Activated naive CD8-positive, alpha-beta T cell (primary cell): ENCODE results near the gene TSPAN18.

Source experiments
- H3K27ac Mint-ChIP-seq: one replicate; pipeline ENCODE4 v1.8.0; 2021; ENCODE audit warnings: mixed read lengths
- H3K27me3 Mint-ChIP-seq: one replicate; pipeline ENCODE4 v1.8.0; 2021; ENCODE audit warnings: mixed read lengths
- H3K36me3 Mint-ChIP-seq: one replicate; pipeline ENCODE4 v1.8.0; 2021; ENCODE audit warnings: mixed read lengths
- H3K4me1 Mint-ChIP-seq: one replicate; pipeline ENCODE4 v1.8.0; 2021; ENCODE audit warnings: low read depth, mixed read lengths
- H3K4me3 Mint-ChIP-seq: one replicate; pipeline ENCODE4 v1.8.0; 2021; ENCODE audit warnings: mild to moderate bottlenecking, mixed read lengths
- H3K9me3 Mint-ChIP-seq: one replicate; pipeline ENCODE4 v1.8.0; 2021; ENCODE audit warnings: low read depth, mixed read lengths

Gene TSPAN18

DNA sequence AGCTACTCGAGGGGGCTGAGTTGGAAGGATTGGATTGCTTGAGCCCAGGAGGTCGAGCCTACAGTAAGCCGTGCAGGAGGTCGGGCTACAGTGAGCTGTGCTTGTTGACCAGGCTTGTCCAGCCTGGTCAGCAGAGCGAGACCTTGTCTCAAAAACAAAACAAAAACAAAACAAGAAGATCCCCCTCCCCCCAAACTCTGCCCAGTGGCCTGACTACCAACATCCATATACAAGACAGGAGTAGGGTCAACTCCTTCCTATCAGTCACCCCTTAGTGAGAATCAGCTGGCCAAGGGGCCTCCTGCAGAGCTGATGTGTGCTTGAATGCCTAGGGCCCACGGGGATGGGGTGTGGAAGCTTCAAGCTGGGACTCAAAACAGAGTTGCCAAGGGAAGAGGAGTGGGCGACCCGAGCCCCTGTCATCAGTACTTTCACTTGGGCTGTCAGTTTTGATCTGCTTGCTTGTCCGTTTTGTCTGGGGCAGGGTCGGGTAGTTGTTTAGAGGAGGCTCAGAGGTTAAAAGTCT lies 942 bp upstream of the TSPAN18 start:
- H3K4me3 Mint-ChIP-seq = peak overlapping the region; percentile 81
- H3K4me1 Mint-ChIP-seq = peaks cover 27% of the 10 kb centered on the region
- H3K27ac Mint-ChIP-seq = peak overlapping the region; percentile 46
- H3K36me3 Mint-ChIP-seq = no peaks in the 10 kb centered on the region
- H3K9me3 Mint-ChIP-seq = no peaks in the 10 kb centered on the region
- no peaks in the 10 kb centered on the region for H3K27me3 Mint-ChIP-seq

DNA sequence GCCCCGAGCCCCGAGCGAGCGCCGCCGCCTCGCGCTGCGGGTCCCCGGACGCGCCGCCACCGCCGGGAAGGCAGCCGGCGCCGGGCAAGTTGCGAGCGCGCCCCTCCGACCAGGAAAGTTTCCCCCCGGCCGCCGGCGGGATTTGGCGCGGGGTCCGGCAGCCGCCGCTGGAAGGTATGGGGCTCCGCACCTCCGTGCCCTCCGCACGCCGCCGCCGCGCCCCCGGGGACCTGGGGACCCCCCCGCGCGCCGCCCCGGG lies 281 bp downstream of the TSPAN18 start:
- no peaks in the 10 kb centered on the region for H3K27me3 Mint-ChIP-seq

DNA sequence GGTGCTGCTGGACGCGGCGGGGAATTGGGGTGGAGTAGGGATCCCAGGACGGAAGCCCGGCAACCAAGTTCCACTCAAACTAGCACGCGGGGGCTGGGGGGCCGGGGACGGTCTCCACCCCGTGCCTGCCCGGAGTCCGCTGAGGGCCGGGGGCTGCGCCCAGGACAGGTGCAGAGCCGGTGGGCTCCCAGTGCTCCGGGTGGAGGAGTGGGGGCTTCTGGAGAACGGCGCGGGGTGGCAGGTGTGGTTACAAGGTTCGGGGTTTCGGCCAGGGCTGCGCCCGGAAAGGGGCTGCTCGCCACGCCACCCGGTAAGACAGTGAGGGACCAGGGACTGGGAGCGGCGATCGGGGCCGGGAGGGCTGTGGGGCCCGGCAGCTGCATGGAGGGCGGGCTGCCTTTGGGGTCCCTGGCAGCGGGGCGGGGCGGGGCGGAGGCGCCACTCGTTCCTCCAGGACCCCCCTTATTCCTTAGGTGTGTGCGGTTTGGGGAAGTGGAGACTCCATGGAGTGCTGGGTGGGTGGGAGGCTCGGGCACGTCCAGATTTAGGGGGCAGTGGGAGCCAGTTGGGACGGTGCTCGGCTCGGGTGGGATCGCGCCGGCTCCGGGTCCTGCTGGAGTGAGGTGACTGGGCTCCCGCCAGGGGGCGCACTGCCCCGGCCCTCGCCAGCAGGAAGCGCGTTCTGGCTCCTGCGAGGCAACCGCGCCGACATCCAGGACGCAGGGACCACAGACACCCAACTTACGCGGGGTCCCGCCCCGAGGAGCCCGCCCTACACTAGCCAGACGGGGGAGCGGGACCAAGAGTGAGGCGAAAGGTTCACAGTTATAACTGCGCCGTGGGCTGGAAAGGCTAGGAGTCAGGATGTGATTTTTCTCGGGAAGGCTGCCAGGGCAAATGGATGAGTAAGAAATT lies 868 bp downstream of the TSPAN18 start:
- Mint-ChIP-seq H3K36me3 (no peaks in the 10 kb centered on the region), H3K27ac (no peak overlapping the region), H3K27me3 (no peaks in the 10 kb centered on the region), H3K4me3 (peak overlapping the region; percentile 85), H3K9me3 (no peaks in the 10 kb centered on the region), H3K4me1 (peaks cover 27% of the 10 kb centered on the region)

More for the DNA sequence above, 281 bp downstream of the TSPAN18 start:
- Mint-ChIP-seq H3K9me3 (no peaks in the 10 kb centered on the region), H3K4me1 (peaks cover 27% of the 10 kb centered on the region), H3K36me3 (no peaks in the 10 kb centered on the region), H3K4me3 (no peak overlapping the region), H3K27ac (no peak overlapping the region)

DNA sequence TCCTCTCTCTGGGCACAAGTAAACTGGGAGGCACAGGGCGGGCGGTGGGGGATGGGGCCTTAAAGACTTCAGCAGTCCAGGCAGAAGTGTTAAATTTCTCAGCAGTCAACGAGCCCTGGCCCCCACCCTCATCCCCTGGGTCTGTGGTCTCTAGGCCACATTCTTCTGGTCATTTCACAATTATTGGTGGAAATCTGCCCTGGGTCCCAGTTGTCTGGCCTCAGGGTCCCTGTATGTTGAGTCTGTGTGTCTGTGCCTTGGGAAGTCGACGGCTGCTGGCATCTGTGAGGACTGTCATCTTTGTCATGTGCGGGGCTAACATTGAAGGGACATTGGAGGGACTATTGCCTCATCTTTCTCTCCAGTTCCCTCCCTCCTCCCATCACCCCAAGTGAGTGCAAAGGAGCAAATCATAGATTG lies 1.7 kb downstream of the TSPAN18 start:
- Mint-ChIP-seq H3K4me1 (peaks cover 32% of the 10 kb centered on the region), H3K27me3 (no peaks in the 10 kb centered on the region), H3K9me3 (no peaks in the 10 kb centered on the region), H3K4me3 (peak overlapping the region; percentile 85), H3K27ac (no peak overlapping the region), H3K36me3 (no peaks in the 10 kb centered on the region)

DNA sequence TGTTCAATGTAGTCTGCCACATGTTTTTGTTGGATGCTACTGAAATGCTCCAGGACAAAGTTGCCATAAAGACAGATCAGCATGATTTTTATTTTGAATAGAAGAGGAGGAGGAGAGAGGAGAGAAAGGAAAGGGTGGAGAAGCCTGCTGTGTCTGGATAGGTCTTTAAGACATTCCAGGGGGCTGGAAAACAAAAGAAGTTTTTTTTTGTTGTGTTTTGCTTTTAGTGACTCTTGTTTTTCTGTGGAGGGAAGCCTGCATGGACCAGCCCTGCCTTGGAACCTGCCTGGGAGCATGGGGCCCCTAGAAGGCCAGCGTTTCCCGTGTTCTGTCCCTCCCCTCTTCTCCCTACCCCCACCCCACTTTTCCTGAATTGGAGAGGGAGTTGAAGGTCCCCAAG lies 2.3 kb downstream of the TSPAN18 start:
- Mint-ChIP-seq H3K9me3 (no peaks in the 10 kb centered on the region), H3K4me3 (peak overlapping the region; percentile 85), H3K4me1 (peaks cover 32% of the 10 kb centered on the region), H3K27ac (no peak overlapping the region), H3K36me3 (no peaks in the 10 kb centered on the region), H3K27me3 (no peaks in the 10 kb centered on the region)

DNA sequence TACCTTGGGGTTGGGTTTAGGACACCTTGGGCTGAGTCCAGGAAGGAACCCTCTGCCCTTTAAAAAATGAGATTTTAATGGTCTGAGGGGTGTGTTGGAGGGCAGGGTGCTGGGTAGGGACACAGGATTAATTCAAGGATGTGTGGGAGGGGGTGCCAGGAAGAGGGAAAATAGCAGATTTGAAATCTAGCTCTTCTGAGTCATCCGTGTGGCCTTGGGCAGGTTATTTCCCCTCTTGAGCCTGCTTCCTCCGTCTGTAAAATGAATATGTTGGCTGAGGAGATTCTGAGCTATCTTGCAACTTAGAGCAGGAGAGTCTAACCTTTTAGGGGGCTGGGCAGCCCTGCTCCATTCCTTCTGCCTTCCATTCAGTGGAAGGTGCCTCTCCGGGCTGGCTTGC lies 3.0 kb downstream of the TSPAN18 start:
- no peak overlapping the region for H3K27ac Mint-ChIP-seq
- no peaks in the 10 kb centered on the region for H3K9me3 Mint-ChIP-seq
- H3K36me3 Mint-ChIP-seq = no peaks in the 10 kb centered on the region
- H3K4me3 Mint-ChIP-seq = peak overlapping the region; percentile 32
- H3K27me3 Mint-ChIP-seq = no peaks in the 10 kb centered on the region
- H3K4me1 Mint-ChIP-seq = peaks cover 32% of the 10 kb centered on the region

DNA sequence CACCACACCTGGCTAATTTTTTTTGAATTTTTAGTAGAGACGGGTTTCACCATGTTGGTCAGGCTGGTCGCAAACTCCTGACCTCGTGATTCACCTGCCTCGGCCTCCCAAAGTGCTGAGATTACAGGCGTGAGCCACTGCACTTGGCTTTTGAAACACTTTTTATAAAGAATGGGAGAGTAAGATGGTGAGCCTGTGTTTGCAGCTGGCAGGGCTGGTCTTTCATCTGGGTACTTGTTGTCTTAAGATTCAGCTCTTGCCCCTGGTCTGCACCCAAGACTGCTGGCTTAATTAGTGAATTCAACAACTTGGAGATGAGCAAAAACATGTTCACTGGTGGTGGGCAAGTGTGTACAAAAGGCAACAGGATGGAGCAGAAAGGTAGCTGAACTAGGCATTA lies 4.0 kb downstream of the TSPAN18 start:
- H3K27ac Mint-ChIP-seq = no peak overlapping the region
- H3K27me3 Mint-ChIP-seq = no peaks in the 10 kb centered on the region
- H3K9me3 Mint-ChIP-seq = no peaks in the 10 kb centered on the region
- H3K36me3 Mint-ChIP-seq = no peaks in the 10 kb centered on the region
- H3K4me3 Mint-ChIP-seq = no peak overlapping the region
- peaks cover 30% of the 10 kb centered on the region for H3K4me1 Mint-ChIP-seq

DNA sequence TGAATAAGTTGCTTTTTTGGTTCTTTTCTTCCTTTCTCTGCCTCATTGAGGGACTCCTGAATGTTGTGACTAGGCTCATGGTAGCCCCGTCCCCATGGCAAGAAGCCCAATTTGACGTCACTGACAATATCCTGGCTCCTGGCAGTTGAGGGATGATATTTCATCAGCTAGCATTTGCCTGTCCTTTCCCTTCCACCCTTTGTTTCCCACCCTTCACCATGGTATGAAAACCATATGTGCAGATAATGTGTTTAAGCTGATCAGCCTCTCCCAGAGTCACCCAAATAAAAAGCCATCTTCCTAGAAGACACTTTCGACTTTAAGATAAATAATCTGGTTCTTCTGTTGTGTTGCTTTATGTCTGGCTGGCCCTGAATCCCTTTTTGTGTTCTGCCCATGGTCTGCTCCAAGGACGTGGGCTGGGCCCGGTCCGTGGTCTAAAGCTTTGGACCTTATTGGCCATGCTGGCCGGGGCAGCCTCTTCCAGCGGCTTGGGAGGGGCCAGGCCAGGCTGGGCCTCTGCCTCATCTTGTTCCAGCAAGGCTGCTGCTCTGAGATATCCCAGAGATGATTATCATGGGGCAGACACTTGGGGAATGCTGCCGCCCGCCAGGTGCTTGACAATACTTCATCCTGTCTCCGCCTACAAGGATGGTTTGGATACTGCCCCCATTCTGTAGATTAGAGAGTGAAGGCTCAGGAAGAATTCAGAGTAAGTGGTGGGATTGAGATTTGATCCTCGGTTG lies 5.1 kb downstream of the TSPAN18 start:
- Mint-ChIP-seq H3K27me3 (no peaks in the 10 kb centered on the region), H3K27ac (no peak overlapping the region), H3K4me3 (no peak overlapping the region), H3K36me3 (no peaks in the 10 kb centered on the region), H3K9me3 (no peaks in the 10 kb centered on the region), H3K4me1 (peaks cover 25% of the 10 kb centered on the region)

DNA sequence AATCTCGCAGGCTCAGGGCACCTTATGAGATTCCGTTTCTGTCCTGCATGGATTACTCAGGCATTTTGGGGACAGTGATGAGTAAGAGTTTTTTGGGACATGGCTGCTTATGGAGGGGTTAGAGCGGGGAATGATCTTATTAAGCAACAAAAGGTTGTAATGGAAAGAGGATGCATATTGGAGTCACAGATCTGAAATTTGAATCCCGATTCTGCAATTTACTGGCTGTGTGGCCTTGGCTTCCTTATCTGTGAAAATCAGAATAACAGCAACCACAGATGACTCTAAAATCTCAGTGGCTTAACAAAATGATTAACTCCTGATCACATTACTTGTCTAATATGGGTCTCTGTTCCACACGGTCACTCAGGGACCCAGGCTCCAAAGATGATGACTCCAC lies 5.8 kb downstream of the TSPAN18 start:
- no peak overlapping the region for H3K27ac Mint-ChIP-seq
- peaks cover 30% of the 10 kb centered on the region for H3K4me1 Mint-ChIP-seq
- H3K4me3 Mint-ChIP-seq = no peak overlapping the region
- no peaks in the 10 kb centered on the region for H3K36me3 Mint-ChIP-seq
- no peaks in the 10 kb centered on the region for H3K9me3 Mint-ChIP-seq
- H3K27me3 Mint-ChIP-seq = no peaks in the 10 kb centered on the region

DNA sequence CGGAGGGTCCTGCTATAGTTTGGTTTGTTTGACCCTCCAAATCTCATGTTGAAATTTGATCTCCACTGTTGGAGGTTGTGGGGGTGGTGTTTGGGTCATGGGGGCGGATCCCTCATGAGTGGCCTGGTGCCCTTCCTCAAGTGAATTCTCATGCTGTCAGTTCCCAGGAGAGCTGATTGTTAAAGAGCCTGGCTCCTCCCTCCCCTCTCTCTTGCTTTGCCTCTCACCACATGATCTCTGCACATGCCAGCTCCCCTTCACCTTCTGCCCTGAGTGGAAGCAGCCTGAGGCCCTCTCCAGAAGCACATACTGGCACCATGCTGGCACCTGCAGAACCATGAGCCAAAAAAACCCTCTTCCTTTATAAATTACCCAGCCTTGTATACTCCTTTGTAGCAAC lies 7.1 kb downstream of the TSPAN18 start:
- H3K36me3 Mint-ChIP-seq = peaks cover 3% of the 10 kb centered on the region
- H3K4me1 Mint-ChIP-seq = peaks cover 24% of the 10 kb centered on the region
- no peaks in the 10 kb centered on the region for H3K9me3 Mint-ChIP-seq
- H3K27ac Mint-ChIP-seq = no peak overlapping the region
- H3K4me3 Mint-ChIP-seq = no peak overlapping the region
- no peaks in the 10 kb centered on the region for H3K27me3 Mint-ChIP-seq

DNA sequence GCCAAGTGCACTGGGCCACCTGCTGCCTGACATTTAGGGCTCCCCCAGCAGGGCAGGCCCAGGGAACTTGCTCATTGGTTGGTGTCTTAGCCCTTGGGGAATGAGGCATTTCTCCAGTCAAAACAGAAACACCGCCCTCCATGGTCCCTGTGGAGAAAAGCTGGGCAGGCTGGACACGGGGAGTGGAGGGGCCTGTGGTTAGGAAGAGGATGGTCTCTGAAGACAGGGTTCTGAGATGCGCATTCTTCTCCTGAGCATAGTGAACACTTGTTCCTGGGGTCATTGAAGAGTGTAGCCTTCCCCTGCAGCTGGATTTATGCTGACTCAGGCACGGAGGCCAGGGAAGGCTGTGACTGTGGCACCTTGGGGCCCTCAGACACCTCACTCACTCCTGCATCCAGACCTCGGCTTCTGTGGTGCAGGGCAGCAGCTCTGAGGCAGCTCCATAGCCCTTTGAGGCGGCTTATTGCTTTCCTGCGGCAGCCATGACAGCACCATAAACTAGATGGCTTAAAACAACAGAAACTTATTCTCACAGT lies 8.2 kb downstream of the TSPAN18 start:
- H3K4me3 Mint-ChIP-seq = no peak overlapping the region
- H3K27me3 Mint-ChIP-seq = no peaks in the 10 kb centered on the region
- H3K4me1 Mint-ChIP-seq = peaks cover 16% of the 10 kb centered on the region
- H3K27ac Mint-ChIP-seq = no peak overlapping the region
- no peaks in the 10 kb centered on the region for H3K9me3 Mint-ChIP-seq
- peaks cover 3% of the 10 kb centered on the region for H3K36me3 Mint-ChIP-seq

DNA sequence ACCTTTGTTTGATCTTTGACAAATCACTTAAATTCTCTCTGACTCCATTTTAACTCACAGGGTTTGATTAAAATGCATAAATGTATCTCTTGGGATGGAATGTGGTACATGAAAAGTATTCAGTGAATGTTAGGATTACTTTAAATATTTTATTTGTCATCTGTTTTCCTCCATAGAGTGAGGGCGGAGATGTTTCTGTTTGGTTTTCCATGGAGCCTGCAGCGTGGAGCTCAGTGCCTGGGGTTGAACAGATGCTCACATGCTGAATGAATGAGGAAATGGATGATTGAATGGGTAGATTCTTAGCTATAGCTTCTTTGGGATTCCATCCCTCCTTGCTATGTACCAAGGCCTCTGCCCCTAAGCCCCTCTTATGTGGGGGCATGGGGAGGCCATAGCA lies 10.0 kb downstream of the TSPAN18 start:
- Mint-ChIP-seq H3K4me3 (no peak overlapping the region), H3K4me1 (peaks cover 16% of the 10 kb centered on the region), H3K9me3 (no peaks in the 10 kb centered on the region), H3K27me3 (no peaks in the 10 kb centered on the region), H3K27ac (no peak overlapping the region), H3K36me3 (peaks cover 3% of the 10 kb centered on the region)

DNA sequence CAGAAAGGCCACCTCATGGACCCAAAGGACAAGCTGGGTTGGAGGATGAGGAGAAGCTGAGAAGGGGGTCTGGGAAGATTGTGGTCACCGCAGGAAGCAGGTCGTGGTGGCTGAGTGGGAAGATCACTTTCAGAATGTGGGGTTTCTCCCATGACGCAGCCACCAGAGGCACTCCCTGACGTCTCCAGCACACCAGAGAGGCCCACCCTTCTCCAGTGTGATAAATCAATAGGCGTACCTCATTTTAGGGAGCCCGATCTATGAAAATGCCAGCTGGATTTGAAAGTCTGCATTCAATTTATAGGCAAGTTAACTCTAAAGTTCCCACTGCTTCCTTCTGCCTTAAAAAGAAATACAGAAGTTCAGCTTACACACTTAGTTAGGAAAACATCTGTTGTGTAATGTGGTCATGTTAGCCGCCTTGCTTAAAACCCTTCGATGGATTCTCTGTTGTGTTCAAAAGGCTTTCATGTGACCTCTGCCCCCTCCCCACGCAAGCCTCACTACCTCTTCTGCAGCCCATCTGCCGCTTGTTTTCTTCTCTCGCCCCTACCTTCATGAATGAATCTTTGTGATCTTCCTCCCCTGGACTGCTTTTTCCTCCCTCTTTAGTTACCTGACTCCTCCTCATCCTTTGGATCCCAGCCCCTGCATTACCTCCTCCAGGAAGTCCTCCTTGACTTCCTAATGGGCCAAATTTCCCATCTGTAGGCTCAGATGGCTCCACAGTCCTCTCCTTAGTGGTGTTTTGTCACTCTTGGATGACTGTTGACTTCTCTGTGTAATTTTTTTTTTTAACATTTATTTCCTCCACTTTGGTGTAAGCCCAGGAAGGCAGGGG lies 10.7 kb downstream of the TSPAN18 start:
- H3K27ac Mint-ChIP-seq = no peak overlapping the region
- H3K4me3 Mint-ChIP-seq = no peak overlapping the region
- H3K27me3 Mint-ChIP-seq = no peaks in the 10 kb centered on the region
- no peaks in the 10 kb centered on the region for H3K9me3 Mint-ChIP-seq
- H3K36me3 Mint-ChIP-seq = peaks cover 3% of the 10 kb centered on the region
- peaks cover 16% of the 10 kb centered on the region for H3K4me1 Mint-ChIP-seq

DNA sequence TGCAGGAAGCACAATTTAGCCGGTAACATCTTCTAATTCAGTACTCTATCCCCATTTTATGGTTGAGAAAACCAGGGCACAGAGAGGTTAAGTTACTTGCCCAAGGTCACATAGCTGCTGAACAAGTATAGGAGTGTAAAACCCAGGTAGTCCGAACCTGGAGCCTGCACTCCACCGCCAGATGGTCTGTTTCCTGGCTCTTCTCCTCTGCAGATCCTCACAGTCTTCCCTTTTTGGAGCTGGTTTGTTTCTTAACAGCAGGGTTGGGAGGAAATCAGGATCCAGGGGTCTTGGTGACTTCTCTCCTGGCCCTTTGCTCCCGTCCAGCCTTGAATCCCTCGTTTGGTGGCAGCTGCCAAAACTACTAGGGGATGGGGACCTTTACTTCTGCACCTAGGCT lies 12.0 kb downstream of the TSPAN18 start:
- peaks cover 12% of the 10 kb centered on the region for H3K4me1 Mint-ChIP-seq
- no peak overlapping the region for H3K27ac Mint-ChIP-seq
- H3K4me3 Mint-ChIP-seq = no peak overlapping the region

More for the DNA sequence above, 12.0 kb downstream of the TSPAN18 start:
- Mint-ChIP-seq H3K9me3 (no peaks in the 10 kb centered on the region), H3K27me3 (no peaks in the 10 kb centered on the region), H3K36me3 (peaks cover 3% of the 10 kb centered on the region)
